HCT116 (cell line): ENCODE measurements around the gene TSSK2.

ENCODE experiments used
- CTCF ChIP-seq, 3 experiments: fragments of 200-600 bp in 1 of 3; sonication (generic) in 1 of 3; IDR thresholded peaks in 2 of 3; conservative IDR thresholded peaks in 1 of 3; 2 replicates each; pipeline ENCODE4 v1.5.1; 2012 to 2017; ENCODE audit warnings: low read depth in 2 of 3, low read length in 2 of 3, antibody characterized with exemption in 1 of 3, borderline replicate concordance in 1 of 3, control low read depth in 1 of 3, mild to moderate bottlenecking in 1 of 3, mixed read lengths in 1 of 3, mixed run types in 1 of 3, moderate library complexity in 1 of 3; ENCODE audit not compliant: insufficient read depth in 1 of 3
- EZH2 ChIP-seq: fragments of 200-600 bp; sonication (generic); IDR thresholded peaks from 2 replicates; pipeline ENCODE4 v1.6.1; 2017; ENCODE audit warnings: antibody characterized with exemption, mixed run types
- FOSL1 ChIP-seq: IDR thresholded peaks from 2 replicates; pipeline ENCODE4 v1.6.1; 2012; ENCODE audit warnings: low read depth
- MAX ChIP-seq: IDR thresholded peaks from 2 replicates; pipeline ENCODE4 v1.6.1; 2012
- POLR2A ChIP-seq: IDR thresholded peaks from 2 replicates; pipeline ENCODE4 v1.7.0; 2011; ENCODE audit warnings: borderline replicate concordance; ENCODE audit not compliant: insufficient read depth, insufficient read length; ENCODE audit errors: extremely low read depth
- REST ChIP-seq: IDR thresholded peaks from 2 replicates; pipeline ENCODE4 v1.6.1; 2012; ENCODE audit warnings: low read depth
- ZFX ChIP-seq: fragments of 450-650 bp; IDR thresholded peaks from 2 replicates; pipeline ENCODE4 v1.6.1; 2017
- ZNF274 ChIP-seq: fragments of 200-500 bp; sonication (Bioruptor generic); IDR thresholded peaks from 2 replicates; pipeline ENCODE4 v1.6.1; 2014; ENCODE audit warnings: mild to moderate bottlenecking, low read depth, low read length, inconsistent platforms

- TF ChIP-seq CTCF (IDR thresholded peaks at IDR 0.05 in 2 of 3, conservative IDR thresholded peaks at IDR 0.05 in 1 of 3; ENCODE audit: borderline replicate concordance in 1 of 3, insufficient read depth in 1 of 3, low read depth in 2 of 3, low read length in 2 of 3) (no peak), EZH2 (no peak), POLR2A (no peak), ZFX (no peak), ZNF274 (no peak), MAX (no peak), REST (no peak), FOSL1 (no peak)
Observed at GRCh38 chr22:19110064-19110458, 21.0 kb upstream of the TSSK2 start.
